HepG2 (cell line): ENCODE measurements around the gene NCOA4. TPM values are rescaled to one million over a fixed set of nuclear protein-coding genes. Genes with fewer than 3 reads are reported as not detected.

Experiments used
- DNMT3B ChIP-seq: conservative IDR thresholded peaks from 2 replicates; pipeline ENCODE4 v1.6.1; 2016; ENCODE audit warnings: missing biosample characterization, control low read depth
- FOXO1 ChIP-seq: sonication (generic); formaldehyde crosslinking; IDR thresholded peaks from 2 replicates; pipeline ENCODE4 v1.4.0; 2020; ENCODE audit warnings: missing genetic modification reagents
- HNRNPK ChIP-seq: fragments of 200-400 bp; formaldehyde crosslinking; IDR thresholded peaks from 2 replicates; pipeline ENCODE4 v1.6.1; 2018; ENCODE audit warnings: low read length, low read depth, moderate library complexity, mild to moderate bottlenecking; ENCODE audit not compliant: poor library complexity, severe bottlenecking
- KIAA2018 ChIP-seq: sonication (generic); formaldehyde crosslinking; IDR thresholded peaks from 2 replicates; pipeline ENCODE4 v1.5.0; 2020; ENCODE audit warnings: mild to moderate bottlenecking, missing genetic modification reagents, borderline replicate concordance
- MNT ChIP-seq: fragments of 450-650 bp; IDR thresholded peaks from 2 replicates; pipeline ENCODE4 v1.6.1; 2016
- NAIF1 ChIP-seq: sonication (generic); formaldehyde crosslinking; IDR thresholded peaks from 2 replicates; pipeline ENCODE4 v1.5.0; 2020; ENCODE audit warnings: mild to moderate bottlenecking, missing genetic modification reagents, borderline replicate concordance
- NFE2 ChIP-seq: sonication (generic); formaldehyde crosslinking; IDR thresholded peaks from 2 replicates; pipeline ENCODE4 v1.4.0; 2020; ENCODE audit warnings: missing genetic modification reagents
- NONO ChIP-seq, 2 experiments: fragments of 450-650 bp in 1 of 2; sonication (generic) in 1 of 2; formaldehyde crosslinking in 1 of 2; IDR thresholded peaks in 1 of 2; conservative IDR thresholded peaks in 1 of 2; 2 replicates each; pipeline versions ENCODE4 v1.6.1 to v1.8.0; 2017 to 2022; ENCODE audit warnings: mild to moderate bottlenecking in 1 of 2, missing genetic modification reagents in 1 of 2, moderate library complexity in 1 of 2
- RBM22 ChIP-seq: fragments of 200-400 bp; formaldehyde crosslinking; optimal IDR thresholded peaks from 2 replicates; pipeline ENCODE3; 2017; ENCODE audit warnings: mild to moderate bottlenecking, low read length, moderate library complexity
- SALL2 ChIP-seq: sonication (generic); formaldehyde crosslinking; IDR thresholded peaks from 2 replicates; pipeline ENCODE4 v1.8.1; 2023; ENCODE audit warnings: mild to moderate bottlenecking, missing genetic modification reagents, inconsistent platforms
- SCMH1 ChIP-seq: sonication (generic); formaldehyde crosslinking; IDR thresholded peaks from 2 replicates; pipeline ENCODE4 v1.9.0; 2021; ENCODE audit warnings: missing genetic modification reagents, mild to moderate bottlenecking, borderline replicate concordance
- TBL1XR1 ChIP-seq: fragments of 150-350 bp; IDR thresholded peaks from 2 replicates; pipeline ENCODE4 v1.6.1; 2014; ENCODE audit warnings: borderline replicate concordance, low read length; ENCODE audit not compliant: partially characterized antibody
- TCF7 ChIP-seq: sonication (generic); IDR thresholded peaks from 2 replicates; pipeline ENCODE4 v1.6.1; 2016; ENCODE audit warnings: antibody characterized with exemption, low read depth
- ZNF670 ChIP-seq: sonication (generic); formaldehyde crosslinking; IDR thresholded peaks from 2 replicates; pipeline ENCODE4 v1.8.0; 2022; ENCODE audit warnings: mild to moderate bottlenecking, missing genetic modification reagents, borderline replicate concordance
- ZXDC ChIP-seq: sonication (generic); formaldehyde crosslinking; IDR thresholded peaks from 2 replicates; pipeline ENCODE4 v1.5.0; 2020; ENCODE audit warnings: mild to moderate bottlenecking, missing genetic modification reagents
- polyA plus RNA-seq, 8 experiments: library from polyadenylated mRNA; depleted of rRNA in 3 of 8; stranded (reverse) in 7 of 8; unstranded in 1 of 8; fragments of >200 nt; fragmentation: Illumina TruSeq in 4 of 8; extraction: Trizol in 4 of 8; gene quantifications; 2 replicates each; pipeline versions ENCODE4 v1.2.1 to v1.2.3, GENCODE V29; 2011 to 2016; ENCODE audit warnings: low read depth in 4 of 8, missing spikeins in 1 of 8, mixed read lengths in 1 of 8; ENCODE audit not compliant: insufficient read depth in 1 of 8
- total RNA-seq, 5 experiments: library from RNA; depleted of rRNA; stranded (reverse); fragments of >200 nt; fragmentation: Illumina TruSeq; extraction: Trizol; gene quantifications; 2 replicates each; pipeline ENCODE4 v1.2.3, GENCODE V29; 2016; ENCODE audit warnings: low read depth in 1 of 5

Gene NCOA4
- total and polyA plus RNA-seq, 2 of the 13 experiments (the other 11 are each of a cell fraction or from before 2014, with no cell fraction given): 306 to 400 TPM

- TF ChIP-seq MNT: no peak
- TF ChIP-seq DNMT3B (CRISPR knock-in tag): peak; percentile 76; the same call in 1 of the 2 replicates
- TF ChIP-seq FOXO1 (CRISPR knock-in tag): peak; percentile 78
- TF ChIP-seq TBL1XR1: no peak
- TF ChIP-seq NAIF1 (CRISPR knock-in tag): no peak
- TF ChIP-seq NONO (IDR thresholded peaks at IDR 0.05): no peak
- TF ChIP-seq NONO (CRISPR knock-in tag; conservative IDR thresholded peaks at IDR 0.05): peak; percentile 61; the same call in 1 of the 2 replicates
- TF ChIP-seq NFE2 (CRISPR knock-in tag): no peak
- TF ChIP-seq RBM22: no peak
- TF ChIP-seq HNRNPK: no peak
- no peak for TF ChIP-seq ZNF670
- no peak for TF ChIP-seq SCMH1 (CRISPR knock-in tag)
- no peak for TF ChIP-seq KIAA2018 (CRISPR knock-in tag)
- no peak for TF ChIP-seq SALL2 (CRISPR knock-in tag)
- TF ChIP-seq TCF7: peak; percentile 26; the same call in 1 of the 2 replicates
- TF ChIP-seq ZXDC (CRISPR knock-in tag): no peak
Measured at GRCh38 chr10:46035923-46036849, 5.8 kb upstream of the NCOA4 start (continued).
